Aorta (tissue), 5 donors: Measurements from ENCODE around the gene COL11A1. TPM values are rescaled to one million over a fixed set of nuclear protein-coding genes. Genes with fewer than 3 reads are reported as not detected.

Experiments used
- ATAC-seq: fragments of 200-7000 bp; cut with Tn5 transposase; one replicate; pipeline ENCODE4 v1.9.1; 2022; ENCODE audit warnings: moderate library complexity; ENCODE audit not compliant: low FRiP score
- DNase-seq, 2 donors: peaks; one replicate each; pipeline ENCODE4 v3.0.0-alpha.2; 2020
- H3K27ac ChIP-seq, 2 donors: one replicate each; pipeline ENCODE4 v1.5.1; 2013; ENCODE audit warnings: low read length in 2 of 2, mild to moderate bottlenecking in 2 of 2, moderate library complexity in 2 of 2, control low read depth in 1 of 2, inconsistent platforms in 1 of 2, low read depth in 1 of 2
- H3K27me3 ChIP-seq, 2 donors: one replicate each; pipeline ENCODE4 v1.6.1; 2013; ENCODE audit warnings: control low read depth in 1 of 2, low read length in 1 of 2, mild to moderate bottlenecking in 1 of 2, moderate library complexity in 1 of 2; ENCODE audit not compliant: insufficient read depth in 2 of 2, control insufficient read depth in 1 of 2
- H3K36me3 ChIP-seq, 2 donors: one replicate each; pipeline ENCODE4 v1.6.1; 2013; ENCODE audit warnings: control low read depth in 1 of 2, low read length in 1 of 2, mild to moderate bottlenecking in 1 of 2; ENCODE audit not compliant: insufficient read depth in 2 of 2, control insufficient read depth in 1 of 2
- H3K4me1 ChIP-seq, 2 donors: one replicate each; pipeline ENCODE4 v1.6.1; 2013; ENCODE audit warnings: low read length in 2 of 2, control low read depth in 1 of 2, mild to moderate bottlenecking in 1 of 2, moderate library complexity in 1 of 2; ENCODE audit not compliant: insufficient read depth in 2 of 2, control insufficient read depth in 1 of 2
- H3K4me3 ChIP-seq, 2 donors: one replicate each; pipeline ENCODE4 v1.5.1; 2013; ENCODE audit warnings: low read length in 2 of 2, control low read depth in 1 of 2, mild to moderate bottlenecking in 1 of 2
- H3K9me3 ChIP-seq: one replicate; pipeline ENCODE4 v1.6.1; 2013; ENCODE audit warnings: mild to moderate bottlenecking, low read length; ENCODE audit not compliant: control insufficient read depth
- WGBS, 2 donors: extraction: QIAGEN DNeasy Blood & Tissue Kit; methylation state at CpG; one replicate each; pipeline ENCODE4 v1.1.7; 2013; 5-methylcytosine and 5-hydroxymethylcytosine counted together
- intact Hi-C, 2 donors: fragments of 100-400 bp; cut with DNase I; formaldehyde crosslinking; loops; one replicate each; pipeline versions ENCODE4 v1.14.2 to v1.15.0; 2022
- polyA plus RNA-seq, 2 donors: library from polyadenylated mRNA; stranded (reverse); fragments of 200-250 nt; gene quantifications; one replicate each; pipeline ENCODE4 v1.2.3, GENCODE V29; 2013
- total RNA-seq, 2 donors: library from RNA; stranded (reverse); fragmentation: NEBNext Ultra II Directional; extraction: Animal tissue kit (Norgen Biotek cat#: 25700); gene quantifications; one replicate each; pipeline ENCODE4 v1.2.1, GENCODE V29; 2021
- donor health status: healthy with polysubstance abuse.
- donor health status: Bipolar disorder and iron deficiency.
- donor health status: DM: no; HTN: no; CAD: no.
- donor health status: DM: no; HTN: no; CAD: no.
- donor health status: DM: yes; HTN: yes; CAD: no.

The COL11A1 gene
- total and polyA plus RNA-seq, 4 donors: 0.29 to 8.4 TPM; not detected in 2

GRCh38 chr1:103125219-103125618 is 16.9 kb upstream of the COL11A1 start:
- Histone ChIP-seq H3K27me3 (no peaks in the 10 kb centered on the region), H3K4me1 (no peaks in the 10 kb centered on the region), H3K4me3 (no peak overlapping the region), H3K27ac (no peak overlapping the region), H3K9me3 (no peaks in the 10 kb centered on the region), H3K36me3 (no peaks in the 10 kb centered on the region)
- intact Hi-C loops: no loop called here
- WGBS, 2 donors: 73 to 78% methylated on average over 2 of the region's 2 CpGs
- ATAC-seq (no peak), DNase-seq (no peak)

GRCh38 chr1:103122983-103123720 is 14.8 kb upstream of the COL11A1 start:
- 90 to 91% methylated on average over 2 of the region's 2 CpGs for WGBS, 2 donors
- no peak for ATAC-seq
- Histone ChIP-seq H3K9me3 (no peaks in the 10 kb centered on the region), H3K4me3 (no peak overlapping the region), H3K27ac (no peak overlapping the region), H3K36me3 (no peaks in the 10 kb centered on the region), H3K4me1 (no peaks in the 10 kb centered on the region), H3K27me3 (no peaks in the 10 kb centered on the region)
- intact Hi-C loops: no loop called here
- DNase-seq: no peak

- H3K36me3 ChIP-seq: no peaks in the 10 kb centered on the region
- WGBS, 2 donors: 60 to 65% methylated on average over 2 of the region's 2 CpGs
- H3K4me3 ChIP-seq: no peak overlapping the region
- H3K9me3 ChIP-seq: peaks cover 2% of the 10 kb centered on the region
- no peaks in the 10 kb centered on the region for H3K27me3 ChIP-seq
- DNase-seq: no peak
- H3K4me1 ChIP-seq: no peaks in the 10 kb centered on the region
- ATAC-seq: no peak
- H3K27ac ChIP-seq: no peak overlapping the region
- intact Hi-C loops: no loop called here
These were observed 12.7 kb upstream of the COL11A1 start for GRCh38 chr1:103120981-103121380.

- DNase-seq (no peak), ATAC-seq (no peak)
- intact Hi-C loops: no loop called here
- H3K9me3 ChIP-seq: peaks cover 2% of the 10 kb centered on the region
- H3K27me3 ChIP-seq: no peaks in the 10 kb centered on the region
- no peaks in the 10 kb centered on the region for H3K36me3 ChIP-seq
- no peak overlapping the region for H3K27ac ChIP-seq
- H3K4me3 ChIP-seq: no peak overlapping the region
- no peaks in the 10 kb centered on the region for H3K4me1 ChIP-seq
These were observed 4.2 kb upstream of the COL11A1 start for GRCh38 chr1:103112546-103112945.

- 69 to 87% methylated on average over 1 of the region's 1 CpG for WGBS, 2 donors
- no peak for DNase-seq
These were observed 3.6 kb upstream of the COL11A1 start for GRCh38 chr1:103111926-103112325.

GRCh38 chr1:103110701-103111100 is 2.4 kb upstream of the COL11A1 start:
- H3K4me1 ChIP-seq: no peaks in the 10 kb centered on the region
- no peak for ATAC-seq

More at GRCh38 chr1:103111926-103112325, 3.6 kb upstream of the COL11A1 start:
- H3K27me3 ChIP-seq: no peaks in the 10 kb centered on the region
- no peaks in the 10 kb centered on the region for H3K4me1 ChIP-seq
- no peak overlapping the region for H3K4me3 ChIP-seq
- intact Hi-C loops: no loop called here
- peaks cover 2% of the 10 kb centered on the region for H3K9me3 ChIP-seq
- H3K36me3 ChIP-seq: no peaks in the 10 kb centered on the region
- ATAC-seq: no peak
- no peak overlapping the region for H3K27ac ChIP-seq

GRCh38 chr1:103109311-103109920 is 1.1 kb upstream of the COL11A1 start:
- Histone ChIP-seq H3K27ac (no peak overlapping the region), H3K9me3 (no peaks in the 10 kb centered on the region), H3K36me3 (no peaks in the 10 kb centered on the region), H3K4me3 (no peak overlapping the region), H3K4me1 (no peaks in the 10 kb centered on the region), H3K27me3 (no peaks in the 10 kb centered on the region)
- ATAC-seq (no peak), DNase-seq (no peak)
- WGBS, 2 donors: 74 to 81% methylated on average over 6 of the region's 6 CpGs
- intact Hi-C loops: loop anchor here in 1 of 2 donors (10.0 kb wide), 1 partner anchor 415 kb away; the partner anchor contains the start of gene RNPC3

More at GRCh38 chr1:103110701-103111100, 2.4 kb upstream of the COL11A1 start:
- Histone ChIP-seq H3K27ac (no peak overlapping the region), H3K27me3 (no peaks in the 10 kb centered on the region), H3K4me3 (no peak overlapping the region), H3K36me3 (no peaks in the 10 kb centered on the region), H3K9me3 (no peaks in the 10 kb centered on the region)
- DNase-seq: no peak
- 0 to 38% methylated on average over 1 of the region's 1 CpG for WGBS, 2 donors
- intact Hi-C loops: no loop called here

- no peak overlapping the region for H3K27ac ChIP-seq
- ATAC-seq: no peak
- H3K27me3 ChIP-seq: no peaks in the 10 kb centered on the region
- H3K4me3 ChIP-seq: peak overlapping the region in 1 of 2 donors; percentile 4
- no peaks in the 10 kb centered on the region for H3K9me3 ChIP-seq
- DNase-seq: no peak
- 1% methylated on average over 19 of the region's 19 CpGs for WGBS, 2 donors
- H3K36me3 ChIP-seq: no peaks in the 10 kb centered on the region
- H3K4me1 ChIP-seq: no peaks in the 10 kb centered on the region
- intact Hi-C loops: loop anchor here in 1 of 2 donors (10.0 kb wide), 1 partner anchor 417 kb away; the partner anchor contains the start of gene RNPC3
These were observed 464 bp downstream of the COL11A1 start for GRCh38 chr1:103107741-103108375.
